Astrocyte of the spinal cord (primary cell): ENCODE data around the gene TNRC6B.

Experiments used
- DNase-seq: peaks from one replicate; pipeline ENCODE4 v3.0.0; 2011; ENCODE audit warnings: low read depth, low spot score
- H3K4me3 ChIP-seq: 2 replicates; pipeline ENCODE4 v1.5.1; 2011; ENCODE audit warnings: low read depth, mild to moderate bottlenecking, low read length, moderate library complexity
- CTCF ChIP-seq: IDR thresholded peaks from 2 replicates; pipeline ENCODE4 v1.5.1; 2012; ENCODE audit warnings: low read depth, mild to moderate bottlenecking, low read length, inconsistent platforms
- in situ Hi-C: cut with HindIII; loops from 2 replicates; pipeline ENCODE4 v1.10.0; 2017; ENCODE audit warnings: low sequenced_read_pairs

The TNRC6B gene

GRCh38 chr22:40233886-40234285, 56.2 kb downstream of the TNRC6B start:
- in situ Hi-C loops = no loop called here
- H3K4me3 ChIP-seq = no peak overlapping the region
- TF ChIP-seq CTCF = no peak
- no peak for DNase-seq

GRCh38 chr22:40234658-40235057, 56.9 kb downstream of the TNRC6B start:
- TF ChIP-seq CTCF = no peak
- no peak overlapping the region for H3K4me3 ChIP-seq
- DNase-seq = no peak
- in situ Hi-C loops = no loop called here

GRCh38 chr22:40235308-40235707, 57.6 kb downstream of the TNRC6B start:
- H3K4me3 ChIP-seq = no peak overlapping the region
- no peak for DNase-seq
- no peak for TF ChIP-seq CTCF
- in situ Hi-C loops = no loop called here

GRCh38 chr22:40236131-40236665, 58.5 kb downstream of the TNRC6B start:
- no peak for TF ChIP-seq CTCF
- in situ Hi-C loops = no loop called here
- no peak for DNase-seq
- H3K4me3 ChIP-seq = no peak overlapping the region

GRCh38 chr22:40237241-40237640, 59.5 kb downstream of the TNRC6B start:
- no peak for TF ChIP-seq CTCF
- no peak for DNase-seq
- no peak overlapping the region for H3K4me3 ChIP-seq
- in situ Hi-C loops = no loop called here

- no peak for TF ChIP-seq CTCF
- H3K4me3 ChIP-seq = no peak overlapping the region
- no peak for DNase-seq
- in situ Hi-C loops = no loop called here
These were observed 60.2 kb downstream of the TNRC6B start for GRCh38 chr22:40237788-40238424.
